Measurements from ENCODE around the gene SOX6. TPM values are rescaled to one million over a fixed set of nuclear protein-coding genes. Genes with fewer than 3 reads are reported as not detected.

Gene SOX6
- total RNA-seq, 1 experiment from 2014 or later, result 5.1 TPM

DNA sequence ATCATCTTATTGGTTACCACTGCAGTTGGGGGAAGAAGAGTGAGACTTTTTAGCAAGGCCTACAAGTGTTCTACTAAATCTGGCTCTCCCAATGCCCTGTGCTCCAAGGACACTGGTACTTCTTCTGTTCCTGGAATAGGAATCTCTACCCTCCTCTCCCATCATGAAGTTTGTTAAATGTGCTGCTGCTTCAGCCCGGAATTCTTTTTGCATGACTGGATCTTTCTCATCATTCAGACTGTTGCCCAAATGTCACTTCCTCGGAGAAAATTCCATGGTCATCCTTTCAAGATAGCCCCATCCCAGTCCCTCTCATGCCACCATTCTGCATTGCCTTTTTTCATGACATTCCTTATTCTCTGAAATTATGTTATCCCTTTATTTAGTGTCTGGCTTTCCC is 400.8 kb downstream of the SOX6 start:
- H4K20me1 ChIP-seq (ENCODE audit: insufficient read depth), result no peaks in the 10 kb centered on the region
- H3K27me3 ChIP-seq (ENCODE audit: insufficient read depth, low read depth), result no peaks in the 10 kb centered on the region
- H3F3A ChIP-seq (ENCODE audit: insufficient read depth, low read depth), result no peaks in the 10 kb centered on the region
- CTCF ChIA-PET, result no interaction called here
- H3K9me3 ChIP-seq (ENCODE audit: insufficient read depth, low read depth), result no peaks in the 10 kb centered on the region
- intact Hi-C loops (cut with micrococcal nuclease; ENCODE audit: unreplicated experiment), result no loop called here
- H2AFZ ChIP-seq, result no peak overlapping the region
- no peaks in the 10 kb centered on the region for H3K9me2 ChIP-seq (ENCODE audit: insufficient read depth)
- no peak overlapping the region for H3K27ac ChIP-seq
- H3K79me2 ChIP-seq (ENCODE audit: low read depth), result no peaks in the 10 kb centered on the region
- TF ChIP-seq, protein P1, sequence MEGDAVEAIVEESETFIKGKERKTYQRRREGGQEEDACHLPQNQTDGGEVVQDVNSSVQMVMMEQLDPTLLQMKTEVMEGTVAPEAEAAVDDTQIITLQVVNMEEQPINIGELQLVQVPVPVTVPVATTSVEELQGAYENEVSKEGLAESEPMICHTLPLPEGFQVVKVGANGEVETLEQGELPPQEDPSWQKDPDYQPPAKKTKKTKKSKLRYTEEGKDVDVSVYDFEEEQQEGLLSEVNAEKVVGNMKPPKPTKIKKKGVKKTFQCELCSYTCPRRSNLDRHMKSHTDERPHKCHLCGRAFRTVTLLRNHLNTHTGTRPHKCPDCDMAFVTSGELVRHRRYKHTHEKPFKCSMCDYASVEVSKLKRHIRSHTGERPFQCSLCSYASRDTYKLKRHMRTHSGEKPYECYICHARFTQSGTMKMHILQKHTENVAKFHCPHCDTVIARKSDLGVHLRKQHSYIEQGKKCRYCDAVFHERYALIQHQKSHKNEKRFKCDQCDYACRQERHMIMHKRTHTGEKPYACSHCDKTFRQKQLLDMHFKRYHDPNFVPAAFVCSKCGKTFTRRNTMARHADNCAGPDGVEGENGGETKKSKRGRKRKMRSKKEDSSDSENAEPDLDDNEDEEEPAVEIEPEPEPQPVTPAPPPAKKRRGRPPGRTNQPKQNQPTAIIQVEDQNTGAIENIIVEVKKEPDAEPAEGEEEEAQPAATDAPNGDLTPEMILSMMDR (conservative IDR thresholded peaks at IDR 0.05), result no peak
- TF ChIP-seq EZH2 (IDR thresholded peaks at IDR 0.05; ENCODE audit: low read depth), result no peak
- no TSS peak for BruUV-seq (replicated peaks)
- POLR2A ChIA-PET (ENCODE audit: unreplicated experiment), result no interaction called here
- no peaks in the 10 kb centered on the region for H3K36me3 ChIP-seq (ENCODE audit: low read depth)
- no peaks in the 10 kb centered on the region for H3K4me1 ChIP-seq (replicated peaks; ENCODE audit: insufficient read depth)
- H3K4me2 ChIP-seq, result no peak overlapping the region
- no peak for DNase-seq
- H3K4me3 ChIP-seq, result no peak overlapping the region

GRCh38 chr11:15947681-15948648 is 408.4 kb downstream of the SOX6 start:
- BruUV-seq (replicated peaks), result no TSS peak
- DNase-seq, result no peak
- TF ChIP-seq, protein P1 (conservative IDR thresholded peaks at IDR 0.05), result no peak
- no peak for TF ChIP-seq EZH2 (IDR thresholded peaks at IDR 0.05; ENCODE audit: low read depth)
- ChIA-PET CTCF (no interaction called here), POLR2A (ENCODE audit: unreplicated experiment) (no interaction called here)
- H3K9me2 ChIP-seq (ENCODE audit: insufficient read depth), result no peaks in the 10 kb centered on the region
- H3K27ac ChIP-seq, result no peak overlapping the region
- no peaks in the 10 kb centered on the region for H3K36me3 ChIP-seq (ENCODE audit: low read depth)
- H3K4me2 ChIP-seq, result no peak overlapping the region
- H3K4me3 ChIP-seq, result no peak overlapping the region
- intact Hi-C loops (cut with micrococcal nuclease; ENCODE audit: unreplicated experiment), result no loop called here
- H4K20me1 ChIP-seq (ENCODE audit: insufficient read depth), result no peaks in the 10 kb centered on the region
- H3K4me1 ChIP-seq (replicated peaks; ENCODE audit: insufficient read depth), result no peaks in the 10 kb centered on the region
- H3K27me3 ChIP-seq (ENCODE audit: insufficient read depth, low read depth), result no peaks in the 10 kb centered on the region
- H3K79me2 ChIP-seq (ENCODE audit: low read depth), result no peaks in the 10 kb centered on the region
- H3F3A ChIP-seq (ENCODE audit: insufficient read depth, low read depth), result no peaks in the 10 kb centered on the region
- no peak overlapping the region for H2AFZ ChIP-seq
- H3K9me3 ChIP-seq (ENCODE audit: insufficient read depth, low read depth), result no peaks in the 10 kb centered on the region

GRCh38 chr11:15945726-15946125 is 410.6 kb downstream of the SOX6 start:
- no peak for TF ChIP-seq EZH2 (IDR thresholded peaks at IDR 0.05; ENCODE audit: low read depth)
- TF ChIP-seq, protein P1 (conservative IDR thresholded peaks at IDR 0.05), result no peak
- POLR2A ChIA-PET (ENCODE audit: unreplicated experiment), result interaction anchor here (0.7 kb wide), 1 partner anchor 936 kb away, joined by 4 read pairs; no protein-coding TSS in a partner anchor
- no peaks in the 10 kb centered on the region for H3K36me3 ChIP-seq (ENCODE audit: low read depth)

More at GRCh38 chr11:15945726-15946125, 410.6 kb downstream of the SOX6 start:
- no peak for DNase-seq
- CTCF ChIA-PET, result no interaction called here
- H3K27me3 ChIP-seq (ENCODE audit: insufficient read depth, low read depth), result no peaks in the 10 kb centered on the region
- H3F3A ChIP-seq (ENCODE audit: insufficient read depth, low read depth), result no peaks in the 10 kb centered on the region
- no peak overlapping the region for H3K4me3 ChIP-seq
- no peaks in the 10 kb centered on the region for H3K9me2 ChIP-seq (ENCODE audit: insufficient read depth)
- no peaks in the 10 kb centered on the region for H3K79me2 ChIP-seq (ENCODE audit: low read depth)
- H3K9me3 ChIP-seq (ENCODE audit: insufficient read depth, low read depth), result no peaks in the 10 kb centered on the region
- BruUV-seq (replicated peaks), result no TSS peak
- H3K4me2 ChIP-seq, result no peak overlapping the region
- H3K27ac ChIP-seq, result no peak overlapping the region
- H4K20me1 ChIP-seq (ENCODE audit: insufficient read depth), result no peaks in the 10 kb centered on the region
- no peaks in the 10 kb centered on the region for H3K4me1 ChIP-seq (replicated peaks; ENCODE audit: insufficient read depth)
- intact Hi-C loops (cut with micrococcal nuclease; ENCODE audit: unreplicated experiment), result no loop called here
- no peak overlapping the region for H2AFZ ChIP-seq
